Activated CD4-positive, alpha-beta T cell treated with anti-CD3 and anti-CD28 coated beads, Interleukin-2, amount 10 ng/mL, durations not matched to agents 24 days and 14 days (primary cell): ENCODE results near the gene YES1. TPM values are rescaled to one million over a fixed set of nuclear protein-coding genes. Genes with fewer than 3 reads are reported as not detected.
"Not testable (repeated sequence)": the region's sequence is repeated elsewhere in the genome, so short reads cannot be mapped to it uniquely, and the experiment has no call there.

Source experiments
- DNase-seq: peaks from one replicate; pipeline ENCODE4 v3.0.0; 2022
- H3K27ac Mint-ChIP-seq: one replicate; pipeline ENCODE4 v1.8.0; 2022; ENCODE audit warnings: mild to moderate bottlenecking, mixed read lengths
- H3K27me3 Mint-ChIP-seq: one replicate; pipeline ENCODE4 v1.8.0; 2022; ENCODE audit warnings: mixed read lengths
- H3K36me3 Mint-ChIP-seq: one replicate; pipeline ENCODE4 v1.8.0; 2022; ENCODE audit warnings: low read depth, mild to moderate bottlenecking, mixed read lengths
- H3K4me1 Mint-ChIP-seq: one replicate; pipeline ENCODE4 v1.8.0; 2021; ENCODE audit warnings: mixed read lengths
- H3K4me3 Mint-ChIP-seq: one replicate; pipeline ENCODE4 v1.8.0; 2022; ENCODE audit warnings: mild to moderate bottlenecking, moderate library complexity, mixed read lengths
- H3K9me3 Mint-ChIP-seq: one replicate; pipeline ENCODE4 v1.8.0; 2021; ENCODE audit warnings: mixed read lengths
- intact Hi-C: fragments of 100-400 bp; cut with micrococcal nuclease; formaldehyde crosslinking; loops from one replicate; pipeline ENCODE4 v1.15.1; 2023
- total RNA-seq: library from RNA; stranded (reverse); gene quantifications from 2 replicates; pipeline ENCODE4 v1.2.3, GENCODE V29; 2022

Gene YES1
- total RNA-seq, 1 donor from 2014 or later, result 16.3 TPM

DNA sequence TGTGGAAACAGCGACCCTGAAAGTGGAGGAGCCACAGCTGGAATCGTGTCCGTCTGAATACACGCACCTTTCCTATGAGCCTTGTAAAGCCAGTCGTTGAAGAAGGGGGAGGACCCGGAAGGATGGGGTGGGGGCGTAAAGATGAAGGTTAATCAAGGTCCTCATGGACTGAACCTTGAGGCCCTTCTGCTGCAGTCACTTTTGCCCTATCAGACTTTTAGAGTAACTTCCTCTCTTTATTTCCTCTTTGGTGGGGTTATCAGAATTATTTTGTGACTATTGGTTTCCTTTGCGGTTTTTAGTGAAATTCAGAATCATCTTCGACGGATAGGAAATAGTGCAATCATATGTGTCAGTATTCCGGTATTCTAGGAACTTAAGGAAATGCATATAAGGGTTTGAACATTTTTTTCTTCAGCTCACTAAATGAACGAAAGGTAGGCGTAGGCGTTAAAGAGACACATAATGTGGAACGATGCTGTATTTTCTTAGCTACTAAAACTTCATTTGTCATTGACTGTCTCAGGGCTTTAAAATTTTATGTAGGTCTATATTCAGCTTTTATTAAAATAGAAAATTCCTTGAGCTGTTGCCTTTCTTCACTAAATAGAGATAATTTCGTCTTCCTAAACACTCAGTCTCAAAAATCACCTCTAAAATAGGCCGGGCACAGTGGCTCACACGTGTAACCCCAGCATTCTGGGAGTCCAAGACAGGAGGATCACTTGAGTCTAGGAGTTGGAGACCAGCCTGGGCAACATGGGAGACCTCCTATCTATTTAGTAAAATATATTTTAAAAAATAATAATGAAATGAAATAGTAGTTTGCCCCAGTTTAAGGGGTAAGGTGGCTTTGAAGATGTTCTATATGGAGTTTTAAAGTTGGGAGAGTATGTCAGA is 1.4 kb upstream of the YES1 start:
- peaks cover 58% of the 10 kb centered on the region for H3K4me1 Mint-ChIP-seq
- peaks cover 4% of the 10 kb centered on the region for H3K36me3 Mint-ChIP-seq
- peaks cover 5% of the 10 kb centered on the region for H3K27me3 Mint-ChIP-seq
- peak overlapping the region; percentile 100 for H3K27ac Mint-ChIP-seq
- H3K9me3 Mint-ChIP-seq, result peaks cover 4% of the 10 kb centered on the region
- H3K4me3 Mint-ChIP-seq, result peak overlapping the region; percentile 97
- intact Hi-C loops, result loop anchor here (1.0 to 5.0 kb wide), 4 partner anchors 17 to 656 kb away; partner anchors contain the start of genes ENOSF1, THOC1 and USP14
- peak; percentile 62 for DNase-seq

DNA sequence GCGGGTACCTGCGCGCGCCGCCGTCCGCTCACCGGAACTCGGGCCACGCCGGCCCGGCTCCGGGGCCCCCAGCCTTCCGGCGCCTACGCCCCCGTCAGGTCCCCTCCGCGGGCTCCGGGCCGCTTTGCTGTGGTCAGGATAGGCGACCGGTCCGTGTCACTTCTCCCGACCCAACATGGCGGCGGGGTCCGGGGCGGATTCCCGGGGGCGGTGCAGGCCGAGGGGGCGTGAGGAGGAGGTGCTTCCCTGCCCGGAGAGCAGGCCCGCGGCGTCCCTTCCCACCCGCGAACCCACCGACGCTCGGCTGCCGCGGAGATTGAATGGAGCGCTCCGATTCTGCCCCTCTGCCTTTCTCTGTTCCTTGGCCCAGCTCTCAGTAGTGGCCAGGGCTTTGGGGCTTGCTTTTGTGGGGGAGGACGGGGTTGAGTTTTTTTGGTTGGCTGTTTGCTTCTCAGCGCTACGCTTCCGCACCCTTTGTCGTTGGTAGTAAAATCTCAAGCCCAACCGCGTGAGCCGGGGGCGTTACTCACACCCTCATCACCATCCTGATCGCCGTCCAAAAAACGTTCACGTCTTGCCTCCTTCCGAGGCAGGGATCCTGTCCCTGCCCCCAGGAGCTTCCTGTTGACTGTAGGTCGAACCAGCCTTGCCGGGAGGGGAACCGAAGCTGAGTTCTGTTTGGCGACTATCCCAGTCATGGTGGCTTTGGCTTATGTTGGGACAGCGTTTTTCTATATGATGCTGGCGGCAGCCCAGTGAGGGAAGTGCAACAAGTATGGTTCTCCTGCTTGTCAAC is 532 bp upstream of the YES1 start:
- H3K4me3 Mint-ChIP-seq, result peak overlapping the region; percentile 97
- H3K9me3 Mint-ChIP-seq, result peaks cover 4% of the 10 kb centered on the region
- H3K27me3 Mint-ChIP-seq, result peaks cover 3% of the 10 kb centered on the region
- peak overlapping the region; percentile 100 for H3K27ac Mint-ChIP-seq
- intact Hi-C loops, result loop anchor here (1.0 to 5.0 kb wide), 4 partner anchors 18 to 655 kb away; partner anchors contain the start of genes ENOSF1, THOC1 and USP14
- peaks cover 4% of the 10 kb centered on the region for H3K36me3 Mint-ChIP-seq
- peak; percentile 95 for DNase-seq
- H3K4me1 Mint-ChIP-seq, result peaks cover 65% of the 10 kb centered on the region

DNA sequence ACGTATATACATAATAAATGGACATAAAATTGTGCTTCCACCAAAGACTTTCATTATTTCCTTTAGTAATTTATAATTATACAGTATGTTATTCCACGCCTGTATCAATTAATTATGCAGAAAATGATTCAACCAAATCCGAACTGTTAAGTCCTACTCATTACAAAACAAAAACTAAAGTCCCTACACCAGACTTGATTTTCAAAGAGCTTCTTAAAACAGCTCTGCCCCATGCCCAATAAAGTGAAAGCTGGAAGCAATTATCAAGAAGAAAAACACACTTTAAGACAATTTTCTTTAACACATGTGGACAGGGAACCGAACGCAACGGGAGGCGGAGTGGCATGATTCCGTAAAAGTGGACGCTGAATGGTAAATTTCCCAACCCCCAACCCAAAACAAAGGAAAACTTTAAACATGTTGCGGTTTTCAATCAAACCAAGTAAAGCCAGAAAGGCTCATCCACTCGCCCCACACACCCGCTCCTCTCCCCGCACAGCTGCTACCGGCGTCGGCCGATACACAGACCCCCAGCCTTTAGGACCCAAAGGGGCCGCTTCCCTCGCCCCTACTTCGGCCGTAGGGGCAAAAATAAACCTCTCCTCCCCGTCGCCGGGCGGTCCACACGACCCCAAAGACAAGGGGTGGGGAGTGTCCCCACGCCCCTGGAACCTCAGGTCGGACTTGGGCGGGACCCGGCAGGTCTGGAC is 705 bp downstream of the YES1 start:
- DNase-seq, result no peak
- Mint-ChIP-seq H3K9me3 (peaks cover 4% of the 10 kb centered on the region), H3K27me3 (peaks cover 3% of the 10 kb centered on the region), H3K27ac (peak overlapping the region; percentile 97), H3K36me3 (peaks cover 6% of the 10 kb centered on the region), H3K4me1 (peaks cover 67% of the 10 kb centered on the region), H3K4me3 (peak overlapping the region; percentile 97)
- intact Hi-C loops, result loop anchor here (2.0 to 5.0 kb wide), 2 partner anchors 153 to 654 kb away; partner anchors contain the start of gene USP14

DNA sequence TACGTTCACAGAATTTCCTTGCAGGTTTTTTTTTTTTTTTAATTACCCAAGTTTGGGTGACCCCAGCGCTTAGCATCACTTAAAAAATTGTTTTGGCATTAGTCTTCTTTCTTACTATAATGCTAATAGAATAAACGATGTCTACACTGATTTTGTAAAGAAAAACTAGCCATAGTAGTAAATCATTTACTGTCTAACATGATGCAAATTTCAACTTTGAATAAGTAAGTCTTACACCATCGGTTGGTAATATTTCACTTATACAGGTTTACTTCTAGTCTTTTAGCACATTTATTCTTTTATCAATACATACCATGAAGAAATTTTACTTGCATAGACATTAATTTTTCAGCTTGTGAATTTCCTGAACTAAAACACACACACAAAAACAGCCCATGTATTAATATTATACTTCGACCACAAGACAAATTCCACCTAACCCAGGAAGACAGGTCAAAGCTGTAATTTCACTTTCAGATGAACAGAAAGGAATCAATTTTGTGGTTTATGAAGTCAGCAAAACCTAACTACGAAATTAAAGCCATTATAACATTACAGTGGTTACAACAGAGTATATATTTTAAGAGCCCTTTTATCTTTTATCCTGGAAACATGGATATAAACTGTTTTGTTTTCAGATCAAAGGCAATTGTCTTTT is 1.9 kb downstream of the YES1 start:
- peaks cover 66% of the 10 kb centered on the region for H3K4me1 Mint-ChIP-seq
- H3K4me3 Mint-ChIP-seq, result peak overlapping the region; percentile 97
- H3K9me3 Mint-ChIP-seq, result peaks cover 4% of the 10 kb centered on the region
- H3K27me3 Mint-ChIP-seq, result peaks cover 3% of the 10 kb centered on the region
- peak overlapping the region; percentile 18 for H3K27ac Mint-ChIP-seq
- H3K36me3 Mint-ChIP-seq, result peaks cover 6% of the 10 kb centered on the region
- intact Hi-C loops, result loop anchor here (1.0 to 5.0 kb wide), 3 partner anchors 95 to 653 kb away; partner anchors contain the start of gene USP14
- DNase-seq, result peak; percentile 55

DNA sequence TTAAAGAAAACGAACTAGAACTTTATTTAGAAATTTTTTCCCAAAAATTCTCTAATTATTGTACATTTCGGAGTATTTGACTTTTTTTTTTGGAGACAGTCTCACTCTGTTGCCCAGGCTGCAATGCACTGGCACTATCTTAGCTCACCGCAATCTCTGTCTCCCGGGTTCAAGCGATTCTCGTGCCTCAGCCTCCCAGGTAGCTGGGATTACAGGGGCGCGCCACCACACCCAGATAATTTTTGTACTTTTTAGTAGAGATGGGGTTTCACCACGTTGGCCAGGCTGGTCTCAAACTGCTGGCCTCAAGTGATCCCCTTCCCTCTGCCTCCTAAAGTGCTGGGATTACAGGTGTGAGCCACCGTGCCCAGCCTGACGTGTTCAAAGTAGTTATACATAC is 2.8 kb downstream of the YES1 start:
- H3K27me3 Mint-ChIP-seq, H3K9me3 Mint-ChIP-seq, H3K27ac Mint-ChIP-seq, intact Hi-C loops, H3K36me3 Mint-ChIP-seq: not testable (repeated sequence)
- Mint-ChIP-seq H3K4me1 (peaks cover 63% of the 10 kb centered on the region), H3K4me3 (peak overlapping the region; percentile 97)
- DNase-seq, result peak; percentile 49

DNA sequence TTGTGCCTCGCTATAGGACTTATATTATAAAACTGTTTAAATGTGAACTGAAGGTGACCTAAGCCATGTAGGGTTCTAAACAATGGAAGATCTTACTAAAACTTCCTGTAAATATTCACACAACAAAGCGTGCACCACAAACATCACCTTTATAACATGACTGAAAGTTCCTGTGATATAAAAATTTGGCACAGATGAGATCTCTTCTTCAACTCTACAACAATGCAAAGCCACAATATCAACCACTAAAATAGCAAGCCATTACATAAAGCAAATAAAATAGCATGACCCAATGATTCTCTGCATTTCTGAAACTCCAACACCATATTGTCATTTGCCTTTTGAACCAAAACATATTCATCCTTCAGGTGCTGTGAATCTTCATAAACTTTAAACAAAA is 3.5 kb downstream of the YES1 start:
- Mint-ChIP-seq H3K27me3 (peaks cover 3% of the 10 kb centered on the region), H3K27ac (peak overlapping the region; percentile 32), H3K36me3 (peaks cover 6% of the 10 kb centered on the region), H3K4me1 (peaks cover 59% of the 10 kb centered on the region), H3K4me3 (peak overlapping the region; percentile 70), H3K9me3 (peaks cover 4% of the 10 kb centered on the region)
- intact Hi-C loops, result no loop called here
- peak; percentile 56 for DNase-seq

DNA sequence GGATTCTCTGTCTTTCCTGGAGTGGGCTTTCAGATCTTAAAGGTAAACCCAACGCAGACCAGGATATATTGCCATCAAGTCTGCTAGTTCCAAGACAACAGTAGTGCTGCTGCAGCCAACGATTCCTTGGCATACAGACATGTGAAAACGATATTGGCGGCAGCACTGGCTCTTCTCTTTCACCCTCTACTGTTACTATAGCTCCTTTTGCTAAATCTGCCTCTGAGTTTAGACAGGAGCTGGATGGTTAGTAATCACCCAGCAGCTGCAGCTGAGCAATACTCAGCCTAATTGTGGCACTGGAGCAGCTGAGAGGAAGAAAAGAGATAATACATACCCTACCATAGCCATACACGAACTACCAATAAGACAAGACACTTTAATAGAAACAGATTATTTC is 4.0 kb downstream of the YES1 start:
- Mint-ChIP-seq H3K4me3 (peak overlapping the region; percentile 70), H3K27me3 (peaks cover 3% of the 10 kb centered on the region), H3K36me3 (peaks cover 3% of the 10 kb centered on the region), H3K27ac (no peak overlapping the region), H3K9me3 (peaks cover 4% of the 10 kb centered on the region), H3K4me1 (peaks cover 56% of the 10 kb centered on the region)
- intact Hi-C loops, result no loop called here
- DNase-seq, result peak; percentile 57

DNA sequence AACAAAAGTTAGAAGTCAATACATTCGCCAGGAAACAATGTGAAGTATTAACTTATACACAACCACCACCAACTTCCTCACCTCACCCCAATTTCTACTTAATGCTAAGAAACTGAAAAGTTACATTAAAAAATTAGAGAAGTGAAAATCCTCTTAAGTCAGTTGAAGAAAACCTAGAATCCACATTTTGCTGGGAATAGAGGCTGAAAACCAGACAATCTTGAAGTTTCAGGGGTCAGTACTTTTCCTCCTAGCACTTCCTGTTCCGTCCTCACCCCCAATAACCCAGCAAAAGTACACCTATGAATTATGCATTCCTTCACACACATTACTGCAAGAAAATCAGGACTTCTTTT is 6.3 kb downstream of the YES1 start:
- intact Hi-C loops, result no loop called here
- H3K27me3 Mint-ChIP-seq, result no peaks in the 10 kb centered on the region
- peak; percentile 43 for DNase-seq
- peaks cover 2% of the 10 kb centered on the region for H3K36me3 Mint-ChIP-seq
- H3K4me3 Mint-ChIP-seq, result peak overlapping the region; percentile 76
- peak overlapping the region; percentile 10 for H3K27ac Mint-ChIP-seq
- H3K9me3 Mint-ChIP-seq, result no peaks in the 10 kb centered on the region
- H3K4me1 Mint-ChIP-seq, result peaks cover 52% of the 10 kb centered on the region

DNA sequence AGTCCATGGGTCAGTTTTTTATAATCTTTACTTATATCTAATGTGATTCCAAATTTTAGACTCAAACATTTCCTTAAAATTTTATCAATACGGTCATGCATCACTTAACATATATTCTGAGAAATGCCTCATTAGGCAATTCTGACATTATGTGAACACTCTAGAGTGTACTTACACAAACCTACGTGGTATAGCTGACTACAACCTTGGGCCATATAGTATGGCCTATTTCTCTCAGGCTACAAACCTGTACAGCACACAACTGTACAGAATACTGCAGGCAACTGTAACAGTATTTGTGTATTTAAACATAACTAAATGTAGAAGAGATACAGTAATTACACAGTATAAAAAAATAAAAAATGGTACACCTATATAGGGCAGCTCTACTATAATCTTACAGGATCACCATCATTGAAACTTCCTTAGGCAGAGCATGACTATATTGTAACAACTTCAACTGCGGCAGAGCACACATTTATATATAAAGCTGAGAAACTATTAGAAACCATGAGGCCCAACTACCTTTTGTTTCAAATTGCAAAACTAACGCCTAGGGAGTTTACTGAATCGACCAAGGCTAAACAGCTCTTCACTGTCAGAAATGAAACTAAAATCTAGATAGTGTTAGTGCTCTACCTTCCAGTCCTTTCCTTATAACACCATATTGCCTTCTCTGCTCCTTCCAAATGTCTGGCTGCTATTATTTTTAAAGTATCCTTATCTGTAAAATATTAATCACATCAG is 6.9 kb downstream of the YES1 start:
- peak overlapping the region; percentile 43 for H3K27ac Mint-ChIP-seq
- H3K4me1 Mint-ChIP-seq, result peaks cover 50% of the 10 kb centered on the region
- H3K9me3 Mint-ChIP-seq, result no peaks in the 10 kb centered on the region
- DNase-seq, result peak; percentile 55
- peaks cover 6% of the 10 kb centered on the region for H3K36me3 Mint-ChIP-seq
- peak overlapping the region; percentile 76 for H3K4me3 Mint-ChIP-seq
- H3K27me3 Mint-ChIP-seq, result no peaks in the 10 kb centered on the region
- intact Hi-C loops, result no loop called here

DNA sequence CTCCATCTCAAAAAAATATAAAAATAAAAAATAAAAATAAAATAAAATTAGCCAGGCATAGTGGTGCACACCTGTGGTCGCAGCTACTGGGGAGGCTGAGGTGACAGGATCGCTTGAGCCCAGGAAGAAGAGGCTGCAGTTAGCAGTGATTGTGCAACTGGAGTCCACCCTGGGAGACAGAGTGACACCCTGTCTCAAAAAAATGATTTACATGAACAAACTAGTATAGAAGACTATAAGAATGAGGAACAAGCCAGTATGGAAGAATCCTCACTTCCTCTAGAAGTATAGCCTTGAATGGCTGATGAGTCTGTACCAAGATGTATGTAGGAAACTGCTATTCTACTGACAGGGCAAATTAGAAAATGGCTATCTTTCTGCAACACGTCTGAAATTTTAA is 10.9 kb downstream of the YES1 start:
- peaks cover 36% of the 10 kb centered on the region for H3K4me1 Mint-ChIP-seq
- H3K27me3 Mint-ChIP-seq, result no peaks in the 10 kb centered on the region
- H3K4me3 Mint-ChIP-seq, result no peak overlapping the region
- no peaks in the 10 kb centered on the region for H3K9me3 Mint-ChIP-seq
- DNase-seq, result no peak
- intact Hi-C loops, result no loop called here
- no peak overlapping the region for H3K27ac Mint-ChIP-seq
- H3K36me3 Mint-ChIP-seq, result peaks cover 4% of the 10 kb centered on the region

DNA sequence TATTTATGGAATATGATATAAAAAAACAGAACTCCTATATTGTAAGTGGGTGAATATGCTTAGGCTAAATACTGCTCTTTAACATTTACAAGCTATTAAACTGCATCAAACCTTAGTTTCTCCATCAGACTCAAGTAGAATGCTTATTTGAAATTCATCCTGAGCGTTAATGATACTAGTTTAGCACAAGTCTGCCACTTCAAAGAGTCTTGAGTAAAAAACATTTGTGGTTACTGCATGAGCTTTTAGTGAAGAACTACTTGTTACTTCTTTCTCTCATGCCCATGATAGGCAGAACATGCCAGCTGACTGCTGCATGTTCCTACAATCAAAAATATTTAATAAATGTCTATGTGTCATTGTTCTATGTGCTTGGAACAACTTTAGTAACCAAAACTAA is 12.1 kb downstream of the YES1 start:
- intact Hi-C loops, result no loop called here
- DNase-seq, result no peak
- H3K4me1 Mint-ChIP-seq, result peaks cover 28% of the 10 kb centered on the region
- no peak overlapping the region for H3K4me3 Mint-ChIP-seq
- no peaks in the 10 kb centered on the region for H3K27me3 Mint-ChIP-seq
- H3K9me3 Mint-ChIP-seq, result peaks cover 4% of the 10 kb centered on the region
- no peak overlapping the region for H3K27ac Mint-ChIP-seq
- H3K36me3 Mint-ChIP-seq, result peaks cover 8% of the 10 kb centered on the region

DNA sequence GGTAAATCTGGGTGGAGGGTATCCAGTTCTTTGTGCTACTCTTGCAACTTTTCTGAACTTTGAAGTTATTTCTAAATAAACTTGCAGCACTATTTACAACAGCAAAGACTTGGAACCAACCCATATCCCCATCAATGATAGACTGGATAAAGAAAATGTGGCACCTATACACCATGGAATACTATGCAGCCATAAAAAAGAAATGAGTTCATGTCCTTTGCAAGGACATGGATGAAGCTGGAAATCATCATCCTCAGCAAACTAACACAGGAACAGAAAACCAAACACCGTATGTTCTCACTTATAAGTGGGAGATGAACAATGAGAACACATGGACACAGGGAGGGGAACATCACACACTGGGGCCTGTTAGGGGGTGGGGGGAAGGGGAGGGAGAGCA is 16.7 kb downstream of the YES1 start:
- H3K36me3 Mint-ChIP-seq, H3K9me3 Mint-ChIP-seq, H3K27ac Mint-ChIP-seq, H3K4me3 Mint-ChIP-seq, DNase-seq, intact Hi-C loops, H3K27me3 Mint-ChIP-seq: not testable (repeated sequence)
- H3K4me1 Mint-ChIP-seq, result peaks cover 28% of the 10 kb centered on the region
